ENCODE results near the gene CHST15. TPM values are rescaled to one million over a fixed set of nuclear protein-coding genes. Genes with fewer than 3 reads are reported as not detected.

CHST15 gene
- total and polyA plus RNA-seq, 2 of the 4 experiments (the other 2 are of a cell fraction): 0.14 to 0.18 TPM

DNA sequence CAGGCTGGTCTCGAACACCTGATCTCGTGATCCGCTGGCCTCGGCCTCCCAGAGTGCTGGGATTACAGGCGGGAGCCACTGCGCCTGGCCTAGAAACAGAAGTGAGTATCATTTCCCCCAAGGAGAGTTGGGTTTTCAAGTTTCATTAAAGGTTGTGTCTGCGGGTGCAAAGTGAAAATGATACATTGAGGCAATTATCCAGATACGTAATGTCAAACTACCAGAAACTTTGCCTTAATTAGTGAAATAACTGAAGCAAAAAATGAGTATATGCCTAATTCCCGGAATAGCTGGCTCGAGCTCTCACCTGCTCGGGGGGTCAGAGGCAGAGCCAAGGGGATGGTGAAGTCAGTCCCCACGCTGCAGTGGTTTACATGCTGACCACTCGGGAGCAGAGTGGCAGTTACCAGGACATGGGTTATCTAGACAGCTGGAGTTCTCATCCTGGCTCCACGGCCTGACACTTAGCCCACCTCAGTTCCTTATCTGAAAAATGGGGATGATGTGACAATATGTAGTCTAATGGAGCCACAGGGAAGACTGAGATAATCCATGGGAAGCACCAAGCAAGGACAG, 25.5 kb downstream of the CHST15 start:
- POLR2A ChIA-PET (ENCODE audit: unreplicated experiment): no interaction called here
- H3K4me2 ChIP-seq (ENCODE audit: low read depth, low read length): no peak overlapping the region

More for the DNA sequence above, 25.5 kb downstream of the CHST15 start:
- no peak for DNase-seq
- Histone ChIP-seq H4K91ac (ENCODE audit: insufficient read depth, low read depth, low read length) (no peak overlapping the region), H3K56ac (ENCODE audit: extremely low read depth, insufficient read depth, low read length) (no peak overlapping the region), H3K9me3 (ENCODE audit: control insufficient read depth, insufficient read depth, low read length) (peaks cover 8% of the 10 kb centered on the region), H3K4ac (ENCODE audit: low read depth, low read length) (no peak overlapping the region), H3K4me3 (ENCODE audit: insufficient read depth, low read depth, low read length) (no peak overlapping the region), H2BK20ac (ENCODE audit: low read depth, low read length) (no peak overlapping the region), H3K9me1 (ENCODE audit: insufficient read depth, low read length) (no peaks in the 10 kb centered on the region), H2AK9ac (replicated peaks; ENCODE audit: low read depth, low read length, poor library complexity) (no peak overlapping the region), H3K27ac (ENCODE audit: insufficient read depth, low read length) (no peak overlapping the region), H3K9ac (ENCODE audit: low read depth, low read length) (no peak overlapping the region), H4K8ac (ENCODE audit: low read depth in 2 of 2, low read length in 2 of 2) (no peak overlapping the region), H3K79me1 (ENCODE audit: low read depth in 1 of 2, low read length in 2 of 2) (no peaks in the 10 kb centered on the region), H4K20me1 (ENCODE audit: insufficient read depth, low read length) (no peaks in the 10 kb centered on the region), H2AFZ (replicated peaks; ENCODE audit: low read length, poor library complexity) (no peak overlapping the region), H3K4me1 (ENCODE audit: control insufficient read depth, insufficient read depth, low read length) (no peaks in the 10 kb centered on the region), H3K18ac (ENCODE audit: low read depth, low read length) (no peak overlapping the region), H2BK15ac (ENCODE audit: low read depth, low read length) (no peak overlapping the region), H3K36me3 (ENCODE audit: control insufficient read depth, insufficient read depth, low read length) (no peaks in the 10 kb centered on the region), H4K5ac (ENCODE audit: low read depth, low read length) (no peak overlapping the region), H2BK120ac (ENCODE audit: low read depth, low read length) (no peak overlapping the region), H3K14ac (replicated peaks; ENCODE audit: low read depth, low read length) (no peak overlapping the region), H3K27me3 (ENCODE audit: control insufficient read depth, insufficient read depth, low read length) (no peaks in the 10 kb centered on the region), H3K23ac (ENCODE audit: low read depth, low read length) (no peak overlapping the region), H2AK5ac (ENCODE audit: low read depth, low read length) (no peak overlapping the region), H2BK5ac (ENCODE audit: low read depth, low read length, poor library complexity, severe bottlenecking) (no peak overlapping the region)
- CTCF ChIA-PET: no interaction called here
- BruUV-seq (replicated peaks): no TSS peak
- dilution Hi-C loops (cut with HindIII; ENCODE audit: low sequenced_read_pairs, unreplicated experiment) (no loop called here), intact Hi-C loops (cut with micrococcal nuclease) (no loop called here), in situ Hi-C loops (cut with MboI; ENCODE audit: low sequenced_read_pairs) (no loop called here)
- TF ChIP-seq SMC3 (IDR thresholded peaks at IDR 0.05; ENCODE audit: low read depth, low read length): no peak
- ATAC-seq (ENCODE audit: low read depth): no peak
- WGBS, 2 experiments (ENCODE audit: extremely low coverage in 2 of 2, insufficient read length in 1 of 2): no CpG with 5 or more reads among the region's 14 CpGs

Data from IMR-90 (cell line).